ENCODE data around the gene VEPH1.

VEPH1 gene

DNA sequence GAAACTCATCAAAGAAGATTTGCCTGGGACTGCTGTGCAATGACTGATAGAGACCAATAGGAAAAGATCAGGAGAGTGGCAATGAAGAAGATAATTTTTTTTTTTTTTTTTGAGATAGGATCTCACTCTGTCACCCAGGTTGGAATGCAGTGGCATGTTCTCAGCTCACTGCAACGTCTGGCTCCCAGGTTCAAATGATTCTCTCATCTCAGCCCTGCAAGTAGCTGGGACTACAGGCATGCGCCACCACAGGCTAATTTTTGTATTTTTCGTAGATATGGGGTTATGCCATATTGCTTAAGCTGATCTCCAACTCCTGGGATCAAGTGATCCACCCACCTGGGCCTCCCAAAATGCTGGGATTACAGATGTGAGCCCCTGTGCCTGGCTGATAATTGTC, 226.4 kb downstream of the VEPH1 start:
- no peak for FAIRE-seq

DNA sequence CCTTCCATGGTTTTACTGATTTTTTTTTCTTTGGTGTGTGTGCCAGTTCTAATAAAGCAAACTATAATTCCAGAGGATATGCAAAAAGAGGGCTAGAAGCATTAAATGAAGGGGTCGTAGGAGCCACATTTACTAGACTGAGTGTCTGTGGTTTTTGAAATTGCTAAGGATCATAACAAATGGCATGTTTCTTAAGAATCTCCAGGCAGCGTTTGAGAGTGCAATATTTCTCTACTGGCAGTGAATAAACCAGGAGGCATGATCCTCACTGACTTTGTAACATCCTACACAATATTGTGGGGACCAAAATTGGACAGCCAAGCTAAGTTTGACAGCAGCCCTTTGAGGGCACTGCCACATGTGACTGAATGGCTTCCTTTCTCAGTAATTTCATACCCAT, 227.4 kb downstream of the VEPH1 start:
- DNase-seq (ENCODE audit: insufficient read length, low spot score) (no peak), FAIRE-seq (no peak)

More for the DNA sequence above, 226.4 kb downstream of the VEPH1 start:
- no peak for DNase-seq (ENCODE audit: insufficient read length, low spot score)

DNA sequence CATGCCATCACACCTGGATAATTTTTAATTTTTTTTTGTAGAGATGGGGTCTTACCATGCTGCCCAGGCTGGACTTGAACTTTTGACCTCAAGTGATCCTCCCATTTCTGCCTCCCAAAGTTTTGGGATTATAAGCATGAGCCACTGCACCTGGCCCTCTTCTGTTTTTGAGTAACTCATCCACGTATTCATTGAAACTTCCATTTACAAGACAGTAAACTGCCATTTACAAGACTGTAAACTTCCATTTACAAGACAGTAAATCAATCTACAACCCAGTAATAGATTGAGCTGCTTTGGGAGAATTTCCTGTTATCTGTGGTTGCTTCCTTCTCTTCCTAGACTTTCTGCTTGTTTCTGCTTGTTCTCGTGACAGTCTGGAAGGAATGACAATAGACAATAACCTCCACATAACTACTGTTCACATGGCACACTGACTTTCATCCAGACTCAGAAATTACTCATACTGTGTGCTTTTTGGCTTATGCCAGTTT, 228.5 kb downstream of the VEPH1 start:
- FAIRE-seq (no peak), DNase-seq (ENCODE audit: insufficient read length, low spot score) (peak; percentile 19)

DNA sequence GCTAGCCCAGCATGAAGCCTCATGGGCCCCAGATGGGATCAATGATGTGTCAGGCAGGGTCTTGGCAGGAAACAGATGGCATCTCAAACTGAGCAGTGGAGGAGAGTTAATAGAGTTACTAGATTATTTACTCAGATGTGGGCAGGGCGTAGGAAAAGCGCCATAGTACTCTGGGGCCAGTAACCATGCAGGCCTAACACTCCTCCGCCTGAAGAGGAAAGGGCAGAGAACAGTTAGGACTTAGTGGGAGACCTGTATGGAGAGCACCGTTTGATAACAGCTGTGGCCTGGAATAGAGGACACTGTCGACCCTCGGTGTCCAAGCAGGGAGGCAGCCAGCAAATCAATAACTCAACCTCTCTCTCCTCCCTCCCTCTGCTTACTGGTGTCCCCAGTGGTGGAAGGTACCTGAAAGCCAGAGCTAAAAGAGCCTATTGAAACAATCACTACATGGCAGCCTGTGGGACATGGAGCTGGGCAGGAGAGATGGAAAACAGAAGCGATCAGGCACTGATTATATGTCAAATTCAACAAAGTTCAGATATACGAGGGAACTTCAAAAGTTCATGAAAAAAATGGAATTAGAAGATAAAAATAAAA, 231.8 kb downstream of the VEPH1 start:
- DNase-seq (ENCODE audit: insufficient read length, low spot score) = no peak
- FAIRE-seq = no peak

DNA sequence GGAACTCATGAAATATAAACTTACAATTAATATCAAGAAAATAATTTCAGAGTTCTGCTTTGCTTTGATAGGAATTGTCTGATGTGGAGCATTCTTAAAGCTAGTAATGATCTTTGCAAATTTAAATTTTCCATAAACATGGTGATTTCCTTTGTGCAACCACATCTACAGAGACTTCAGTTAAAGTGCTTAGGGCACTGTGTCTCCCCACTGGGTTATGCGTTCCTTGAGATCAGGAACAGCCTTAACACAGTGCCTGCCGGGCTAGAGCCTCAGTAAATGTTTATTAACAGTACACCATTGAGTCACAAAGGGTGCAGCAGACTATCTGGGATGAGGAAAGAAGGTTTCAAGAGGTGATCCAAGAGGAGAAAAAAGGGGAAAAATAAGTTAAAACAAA, 235.2 kb downstream of the VEPH1 start:
- DNase-seq (ENCODE audit: insufficient read length, low spot score) (no peak), FAIRE-seq (no peak)

DNA sequence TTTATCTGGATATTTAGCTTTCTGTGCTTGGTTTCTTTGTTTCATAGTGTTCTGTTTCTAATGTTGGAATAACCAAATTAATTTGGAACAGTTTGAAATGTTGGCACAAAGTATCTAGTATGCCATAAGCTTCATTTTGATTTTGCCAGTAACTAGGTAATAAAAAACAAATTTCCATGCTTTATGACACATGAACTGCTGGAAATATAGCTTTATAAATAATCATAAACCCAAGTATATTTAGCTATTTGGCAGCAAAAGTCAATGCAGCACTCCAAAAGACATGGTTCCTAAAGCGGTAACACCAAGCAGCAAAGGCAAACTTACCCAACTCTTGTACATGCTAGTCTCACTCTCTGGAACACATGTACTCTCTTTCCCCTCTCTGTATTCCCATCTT, 237.3 kb downstream of the VEPH1 start:
- FAIRE-seq (no peak), DNase-seq (ENCODE audit: insufficient read length, low spot score) (no peak)

DNA sequence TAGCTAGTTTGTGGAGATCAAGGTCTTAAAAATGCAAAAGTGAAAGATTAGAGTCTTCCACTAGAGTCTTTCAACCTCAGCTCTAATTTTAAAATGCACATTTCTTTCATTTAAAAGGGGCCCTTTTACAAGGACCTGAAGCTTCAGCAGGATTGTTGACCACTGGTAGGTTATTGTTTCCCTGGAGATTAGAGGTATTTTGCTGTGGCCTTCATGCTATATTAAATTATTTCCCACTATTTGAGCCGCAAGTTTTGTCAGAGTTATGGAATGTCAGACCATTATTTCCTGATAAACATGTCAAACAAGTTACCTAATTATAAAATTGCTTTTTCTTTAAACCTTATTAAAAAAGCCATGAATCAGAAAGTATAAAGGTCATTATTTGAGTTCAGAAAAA, 240.2 kb downstream of the VEPH1 start:
- FAIRE-seq = no peak
- DNase-seq (ENCODE audit: insufficient read length, low spot score) = no peak

DNA sequence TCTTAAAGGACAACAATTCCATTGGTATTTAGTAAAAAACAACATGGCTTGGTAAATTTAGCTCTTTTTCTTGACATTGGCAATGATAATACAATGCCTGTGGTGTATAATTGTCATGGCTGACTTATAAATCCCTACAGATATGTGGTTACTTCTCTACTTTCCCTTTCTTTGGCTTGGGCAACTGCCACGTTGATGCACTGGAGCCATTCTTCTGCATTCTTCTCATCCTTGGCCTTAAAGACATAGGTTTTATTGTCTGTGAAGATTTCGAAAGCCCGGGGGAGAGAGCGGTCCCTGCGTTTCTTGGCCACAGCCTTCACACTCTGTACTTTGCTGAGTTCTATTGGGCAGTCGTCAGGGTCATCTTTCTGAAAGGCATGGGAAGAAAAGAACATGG, 242.2 kb downstream of the VEPH1 start:
- DNase-seq (ENCODE audit: insufficient read length, low spot score) = no peak
- no peak for FAIRE-seq

DNA sequence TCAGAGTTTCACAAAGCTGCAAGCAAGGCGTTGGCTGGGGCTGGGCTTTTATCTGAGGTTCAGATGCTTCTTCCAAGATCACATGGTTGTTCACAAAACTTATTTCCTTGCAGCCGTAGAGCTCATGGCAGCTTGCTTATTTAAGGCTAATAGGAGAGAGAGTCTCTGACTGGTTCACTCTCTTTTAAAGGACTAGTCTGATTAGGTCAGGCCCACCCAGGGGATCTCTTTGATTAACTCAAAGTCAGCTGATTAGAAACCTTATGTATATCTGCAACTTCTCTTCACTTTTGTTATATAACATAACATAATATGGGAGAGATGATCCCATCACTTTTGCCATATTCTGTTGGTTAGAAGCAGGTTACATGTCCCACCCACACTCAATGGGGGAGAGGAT, 243.4 kb downstream of the VEPH1 start:
- no peak for FAIRE-seq
- no peak for DNase-seq (ENCODE audit: insufficient read length, low spot score)

DNA sequence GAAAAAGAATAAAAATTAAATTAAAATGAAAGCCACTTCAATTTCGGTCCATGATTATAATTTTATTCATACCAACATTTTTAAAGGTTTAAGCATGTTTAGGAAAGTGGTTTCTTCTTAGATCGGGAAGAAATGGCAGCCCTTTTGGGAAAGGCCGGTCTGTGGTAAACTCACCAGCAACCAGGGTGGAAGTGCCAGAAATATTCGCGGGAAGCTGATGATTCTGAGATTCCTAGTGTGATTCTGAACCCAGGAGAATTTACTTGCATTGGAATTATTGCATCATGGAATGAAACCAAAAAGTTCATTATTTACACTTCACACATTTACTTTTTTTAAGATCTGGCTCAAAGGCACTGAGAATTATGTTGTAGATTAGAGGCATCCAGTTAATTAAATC, 246.1 kb downstream of the VEPH1 start:
- no peak for FAIRE-seq

DNA sequence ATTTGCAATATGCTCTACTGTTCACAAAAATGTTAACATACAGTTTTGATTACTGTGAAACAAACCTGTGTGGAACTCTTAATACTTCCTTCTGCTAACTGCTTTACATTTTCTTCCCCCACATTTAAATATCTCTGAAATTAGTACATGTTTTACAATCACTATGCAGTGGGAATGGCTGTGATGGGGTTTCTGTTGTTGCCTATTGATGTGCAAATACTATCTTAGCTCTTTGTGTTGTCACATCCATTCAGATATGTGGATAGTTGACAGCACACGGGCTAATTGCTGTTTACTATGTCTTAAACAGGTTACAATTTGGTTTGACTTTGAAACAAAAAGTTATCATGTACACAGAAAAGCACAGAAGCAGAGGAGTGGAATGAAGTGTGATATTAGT, 247.4 kb downstream of the VEPH1 start:
- no peak for FAIRE-seq
- no peak for DNase-seq (ENCODE audit: insufficient read length, low spot score)

More for the DNA sequence above, 246.1 kb downstream of the VEPH1 start:
- no peak for DNase-seq (ENCODE audit: insufficient read length, low spot score)

DNA sequence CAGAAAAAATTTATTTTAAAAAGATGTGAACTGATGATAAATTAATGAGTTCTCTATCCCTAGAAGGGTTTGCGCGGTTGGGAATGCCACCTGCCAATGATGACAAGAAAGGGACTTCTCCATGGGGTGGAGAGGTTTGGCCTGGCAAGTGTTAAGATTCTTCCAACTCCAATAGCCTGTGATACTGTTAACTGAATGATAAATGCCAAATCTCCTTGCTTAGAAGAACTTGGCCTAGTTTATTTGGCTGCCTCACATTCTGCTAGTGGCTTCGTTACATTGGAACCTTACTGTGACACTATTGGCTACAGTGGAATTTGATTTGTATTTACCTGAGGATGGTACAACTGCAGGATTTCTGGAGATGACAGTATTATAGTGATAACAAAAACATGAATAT, 251.5 kb downstream of the VEPH1 start:
- no peak for FAIRE-seq
- no peak for DNase-seq (ENCODE audit: insufficient read length, low spot score)

DNA sequence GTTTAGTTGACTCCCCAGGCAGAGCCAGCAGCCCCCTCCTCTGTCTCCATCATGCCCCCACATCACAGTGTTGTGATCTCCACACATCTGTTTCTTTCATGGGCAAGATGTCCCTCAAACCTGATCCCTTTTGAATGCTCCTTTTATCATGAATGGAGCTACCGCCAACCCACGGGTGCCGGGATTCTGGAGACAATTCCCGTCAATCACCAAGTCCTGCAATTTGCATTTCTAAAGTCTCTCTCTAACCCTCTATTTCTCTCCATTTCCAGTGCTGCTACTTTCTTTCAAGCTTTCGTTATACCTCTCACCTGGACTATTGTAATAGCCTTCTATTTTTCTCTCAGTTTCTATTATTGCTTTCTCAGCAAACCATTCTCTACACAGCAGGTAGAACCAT, 253.6 kb downstream of the VEPH1 start:
- DNase-seq (ENCODE audit: insufficient read length, low spot score) (no peak), FAIRE-seq (no peak)

DNA sequence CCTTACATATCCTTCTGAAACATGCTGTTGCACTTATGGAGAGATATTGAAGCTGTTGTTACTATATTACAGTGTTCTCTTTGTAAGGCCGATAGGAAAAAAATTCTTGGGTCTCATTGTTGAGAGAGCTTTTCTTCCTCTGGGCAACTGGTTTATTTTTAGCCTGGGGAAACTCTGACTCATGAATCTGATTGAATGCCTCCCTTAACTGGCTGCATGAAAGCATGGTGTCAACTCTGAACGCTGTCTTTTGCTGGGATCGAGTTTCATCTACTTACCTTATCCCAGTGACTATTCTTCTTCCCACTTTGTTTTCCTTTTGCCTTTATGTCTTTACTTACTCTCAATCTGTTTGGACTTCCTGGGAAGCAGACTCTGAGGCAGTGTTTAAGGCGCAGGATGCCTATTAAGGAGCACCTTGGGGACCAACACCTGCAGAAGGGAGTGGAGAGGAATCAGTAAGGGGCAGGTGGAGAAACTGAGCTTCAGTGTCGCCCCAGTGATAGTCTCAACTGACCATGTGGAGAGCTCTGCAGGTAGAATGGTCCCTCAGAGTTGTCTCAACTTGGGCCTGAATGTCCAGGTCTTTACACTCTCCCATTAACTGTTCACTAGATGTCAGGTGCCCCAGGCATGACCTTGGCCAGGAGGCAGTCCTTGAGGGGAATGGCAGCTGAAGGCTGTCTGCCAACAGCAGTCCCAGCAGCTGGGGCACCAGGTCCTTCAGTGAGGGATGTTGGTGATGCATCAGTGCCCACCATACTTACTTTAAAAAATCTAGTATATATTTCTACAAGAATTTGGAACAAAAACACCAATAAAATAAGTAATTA, 254.4 kb downstream of the VEPH1 start:
- DNase-seq (ENCODE audit: insufficient read length, low spot score) (peak; percentile 75), FAIRE-seq (peak; percentile 83)

DNA sequence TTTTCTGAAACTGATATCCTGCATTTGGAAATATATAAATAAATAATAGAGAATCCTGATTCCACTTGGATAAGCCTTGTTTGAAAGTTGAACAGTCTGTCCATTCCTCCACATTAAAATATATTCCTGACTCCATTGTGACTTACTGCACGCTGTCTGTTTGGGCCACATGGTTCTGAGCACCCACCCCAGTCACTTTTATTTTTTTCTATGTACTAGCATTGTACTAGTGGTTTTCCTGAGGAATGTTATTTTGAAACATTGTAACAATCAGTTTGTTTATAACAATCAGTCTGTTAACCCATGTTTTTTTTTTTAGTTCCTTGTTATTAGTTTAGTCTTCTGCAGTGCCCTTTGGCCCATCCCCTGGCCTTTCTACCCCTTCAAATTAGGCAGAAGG, 255.8 kb downstream of the VEPH1 start:
- no peak for FAIRE-seq
- DNase-seq (ENCODE audit: insufficient read length, low spot score) = no peak

DNA sequence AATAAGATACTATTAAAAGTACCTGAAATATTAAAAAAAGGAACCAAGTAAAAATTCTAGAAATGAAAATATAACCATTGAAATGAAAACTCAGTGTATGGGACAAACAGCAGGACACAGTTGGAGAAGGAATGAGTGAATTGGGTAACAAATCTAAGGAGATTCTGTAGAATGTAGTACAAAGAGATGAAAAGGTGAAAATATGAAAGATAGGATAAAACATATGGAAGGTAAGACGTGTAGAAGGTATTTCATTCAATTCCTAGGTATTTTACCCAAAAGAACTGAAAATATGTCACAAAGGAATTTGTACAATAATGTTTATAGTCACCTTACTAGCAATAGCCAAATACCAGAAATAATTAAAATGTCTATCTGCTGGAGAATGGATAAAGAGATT, 260.4 kb downstream of the VEPH1 start:
- DNase-seq (ENCODE audit: insufficient read length, low spot score) (no peak), FAIRE-seq (no peak)

DNA sequence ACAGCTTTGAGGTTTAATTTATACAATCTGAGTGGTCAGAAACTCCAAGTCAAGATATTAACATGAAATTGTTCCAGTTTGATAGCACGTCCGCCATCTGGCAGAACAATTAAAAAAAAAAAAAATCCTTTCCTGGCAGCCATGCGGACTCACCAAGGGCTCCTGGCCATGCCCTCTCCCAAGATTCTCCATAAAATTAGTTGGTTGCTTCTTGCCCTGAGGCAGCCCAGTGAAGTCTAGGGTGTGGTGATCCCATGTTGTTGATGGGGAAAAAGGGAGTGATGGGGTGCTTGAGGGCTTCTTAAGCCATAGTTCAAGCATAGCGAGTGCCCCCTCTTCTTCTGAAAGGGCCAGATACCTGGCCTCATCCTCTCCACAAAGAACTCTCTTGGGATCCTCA, 261.6 kb downstream of the VEPH1 start:
- FAIRE-seq = no peak
- DNase-seq (ENCODE audit: insufficient read length, low spot score) = no peak

DNA sequence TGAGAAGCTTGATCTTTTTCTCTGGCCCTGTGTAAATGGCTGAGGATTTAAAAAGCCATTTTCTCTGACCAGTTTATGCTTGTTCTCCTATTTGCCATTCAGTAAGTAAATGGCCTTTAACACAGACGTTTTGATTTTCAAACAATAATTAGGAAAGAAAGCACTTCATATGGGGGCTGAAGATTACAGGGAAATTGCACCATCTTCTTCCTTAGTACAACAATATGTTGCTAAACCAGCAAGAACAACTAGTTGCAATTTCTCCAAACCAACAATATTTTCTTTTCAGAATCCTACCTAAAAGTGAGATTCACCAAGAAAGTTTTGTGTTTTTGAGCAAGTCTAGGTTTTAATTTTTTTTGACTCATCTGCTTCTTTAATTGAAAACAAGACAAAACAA, 262.8 kb downstream of the VEPH1 start:
- FAIRE-seq = no peak
- no peak for DNase-seq (ENCODE audit: insufficient read length, low spot score)

DNA sequence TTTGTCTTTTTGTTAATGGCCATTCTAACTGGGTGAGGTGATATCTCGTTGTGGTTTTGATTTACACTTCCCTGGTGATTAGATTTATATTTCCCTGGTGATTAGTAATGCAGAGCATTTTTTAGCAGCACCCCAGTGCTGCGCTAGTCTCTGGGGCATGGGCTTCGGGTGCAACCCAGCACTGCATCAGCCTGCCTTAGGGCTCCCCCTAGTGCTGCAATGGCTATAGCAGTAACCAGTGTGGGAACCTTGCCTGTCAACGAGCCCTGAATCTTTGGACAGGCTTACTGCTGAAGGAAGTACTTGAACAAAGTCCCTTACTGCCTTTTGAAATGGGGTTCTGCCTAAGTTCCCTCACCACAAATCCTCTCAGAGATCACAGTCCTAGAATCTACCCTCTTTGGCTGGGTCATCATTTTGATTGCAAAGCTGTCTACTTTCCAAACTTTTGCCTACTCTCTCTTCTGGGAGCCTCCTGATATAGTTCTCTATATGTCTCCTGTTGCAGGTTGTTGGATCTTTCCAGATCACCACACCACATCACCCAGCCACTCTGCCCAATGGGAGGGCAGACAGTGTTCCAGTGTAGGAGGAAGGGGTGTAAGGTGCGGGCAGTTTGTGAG, 264.0 kb downstream of the VEPH1 start:
- DNase-seq (ENCODE audit: insufficient read length, low spot score) (peak; percentile 38), FAIRE-seq (peak; percentile 51)

DNA sequence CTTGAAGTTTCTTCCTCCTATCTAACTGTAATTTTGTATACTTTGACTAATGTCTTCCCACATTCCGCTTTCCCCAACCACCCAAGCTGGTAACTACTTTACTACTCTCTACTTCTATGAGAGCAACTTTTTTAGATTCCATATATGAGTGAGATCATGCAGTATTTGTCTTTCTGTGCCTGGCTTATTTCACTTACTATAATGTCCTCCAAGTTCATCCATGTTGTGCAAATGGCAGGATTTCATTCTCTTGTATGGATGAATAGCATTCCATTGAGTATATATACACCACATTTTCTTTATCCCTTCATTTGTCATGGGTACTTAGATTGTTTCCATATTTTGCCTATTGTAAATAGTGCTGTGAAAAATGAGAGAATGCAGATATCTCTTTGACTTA, 264.8 kb downstream of the VEPH1 start:
- no peak for FAIRE-seq

DNA sequence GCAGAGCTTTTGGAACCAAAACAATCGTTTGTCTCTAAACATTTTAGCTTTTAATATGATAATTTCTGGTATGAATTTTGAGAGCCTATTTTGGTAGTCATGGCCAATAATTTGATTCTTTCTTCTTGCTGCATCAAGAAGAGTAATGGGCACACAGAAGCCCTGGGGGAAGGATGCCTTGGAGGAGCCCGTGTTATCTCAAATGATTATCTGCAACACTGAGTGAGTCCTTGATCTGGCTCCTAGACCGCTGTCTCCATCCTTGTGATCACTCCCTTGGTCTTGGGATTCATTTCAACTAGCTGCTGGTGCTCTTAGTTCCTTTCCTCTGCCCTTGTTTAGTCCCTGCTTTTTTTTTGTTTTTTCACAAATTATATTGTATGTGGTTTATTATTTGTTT, 265.3 kb downstream of the VEPH1 start:
- DNase-seq (ENCODE audit: insufficient read length, low spot score) (no peak), FAIRE-seq (no peak)

More for the DNA sequence above, 264.8 kb downstream of the VEPH1 start:
- DNase-seq (ENCODE audit: insufficient read length, low spot score) = no peak

DNA sequence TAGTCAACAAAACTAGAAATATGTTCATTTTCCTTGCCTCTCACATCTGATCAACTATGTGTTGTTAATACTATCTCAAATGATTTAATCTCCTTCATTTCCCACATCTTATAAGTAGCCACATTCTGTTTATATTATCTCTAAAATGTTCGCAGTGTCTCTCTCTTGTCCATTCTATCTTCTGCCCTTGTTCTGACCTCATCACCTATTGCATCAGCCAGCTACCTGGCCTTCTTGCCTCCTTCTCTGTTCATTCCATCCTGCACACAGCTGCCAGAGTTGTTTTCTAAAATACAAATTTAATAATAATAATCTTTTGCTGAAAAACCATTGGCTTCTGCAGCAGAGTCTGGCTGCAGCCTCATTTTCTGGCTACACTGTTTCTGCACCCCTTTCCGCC, 267.9 kb downstream of the VEPH1 start:
- no peak for FAIRE-seq
- DNase-seq (ENCODE audit: insufficient read length, low spot score) = no peak

Data from HTR-8/SVneo (cell line).